H9 (cell line): ENCODE measurements around the gene HGS. TPM values are rescaled to one million over a fixed set of nuclear protein-coding genes. Genes with fewer than 3 reads are reported as not detected.

Experiments used
- DNase-seq: peaks from one replicate; pipeline ENCODE4 v3.0.0-alpha.2; 2017
- H2AFZ ChIP-seq: one replicate; pipeline ENCODE4 v1.6.1; 2013; ENCODE audit warnings: mild to moderate bottlenecking, low read length, control low read depth, moderate library complexity
- H2AK5ac ChIP-seq: 2 replicates; pipeline ENCODE4 v1.6.1; 2013; ENCODE audit warnings: low read length, control low read depth, mixed read lengths; ENCODE audit not compliant: insufficient read length
- H2BK120ac ChIP-seq: one replicate; pipeline ENCODE4 v1.6.1; 2013; ENCODE audit warnings: low read depth, mild to moderate bottlenecking, low read length, control low read depth, inconsistent platforms; ENCODE audit not compliant: poor library complexity, severe bottlenecking
- H2BK12ac ChIP-seq: 2 replicates; pipeline ENCODE4 v1.6.1; 2013; ENCODE audit warnings: low read length, control low read depth, mixed read lengths, low read depth; ENCODE audit not compliant: insufficient read length
- H2BK15ac ChIP-seq: 2 replicates; pipeline ENCODE4 v1.6.1; 2013; ENCODE audit warnings: low read depth, low read length, control low read depth
- H2BK20ac ChIP-seq: one replicate; pipeline ENCODE4 v1.6.1; 2013; ENCODE audit warnings: low read depth, mild to moderate bottlenecking, low read length, control low read depth, inconsistent platforms; ENCODE audit not compliant: poor library complexity, severe bottlenecking
- H2BK5ac ChIP-seq: 2 replicates; pipeline ENCODE4 v1.6.1; 2013; ENCODE audit warnings: low read length, control low read depth, mixed read lengths; ENCODE audit not compliant: insufficient read length
- H3K14ac ChIP-seq: 2 replicates; pipeline ENCODE4 v1.6.1; 2013; ENCODE audit warnings: low read length, control low read depth; ENCODE audit not compliant: insufficient read depth
- H3K18ac ChIP-seq: 2 replicates; pipeline ENCODE4 v1.6.1; 2013; ENCODE audit warnings: low read depth, mild to moderate bottlenecking, mixed read lengths, low read length, control low read depth; ENCODE audit not compliant: insufficient read length
- H3K23ac ChIP-seq: 2 replicates; pipeline ENCODE4 v1.6.1; 2013; ENCODE audit warnings: low read length, control low read depth, mixed read lengths, low read depth; ENCODE audit not compliant: insufficient read length
- H3K23me2 ChIP-seq: 2 replicates; pipeline ENCODE4 v1.6.1; 2013; ENCODE audit warnings: low read depth, mild to moderate bottlenecking, mixed read lengths, low read length, control low read depth; ENCODE audit not compliant: insufficient read length, poor library complexity, severe bottlenecking
- H3K27ac ChIP-seq: 2 replicates; pipeline ENCODE4 v1.5.1; 2013; ENCODE audit warnings: low read length, control low read depth, mixed read lengths, low read depth; ENCODE audit not compliant: insufficient read length
- H3K27me3 ChIP-seq: 2 replicates; pipeline ENCODE4 v1.6.1; 2013; ENCODE audit warnings: low read length, control low read depth, inconsistent platforms; ENCODE audit not compliant: insufficient read depth
- H3K4ac ChIP-seq: 2 replicates; pipeline ENCODE4 v1.6.1; 2013; ENCODE audit warnings: low read depth, mild to moderate bottlenecking, control low read depth, inconsistent platforms, low read length, moderate library complexity
- H3K4me1 ChIP-seq: 2 replicates; pipeline ENCODE4 v1.6.1; 2013; ENCODE audit warnings: low read length, control low read depth, inconsistent platforms; ENCODE audit not compliant: insufficient read depth
- H3K4me2 ChIP-seq: 2 replicates; pipeline ENCODE4 v1.6.1; 2013; ENCODE audit warnings: low read length, control low read depth, mixed read lengths; ENCODE audit not compliant: insufficient read length, insufficient read depth
- H3K56ac ChIP-seq: 2 replicates; pipeline ENCODE4 v1.6.1; 2013; ENCODE audit warnings: low read depth, mild to moderate bottlenecking, mixed read lengths, low read length, control low read depth; ENCODE audit not compliant: insufficient read length
- H3K79me1 ChIP-seq: 2 replicates; pipeline ENCODE4 v1.6.1; 2013; ENCODE audit warnings: low read depth, mild to moderate bottlenecking, moderate library complexity, low read length, control low read depth, inconsistent platforms; ENCODE audit not compliant: insufficient read depth, poor library complexity, severe bottlenecking
- H3K79me2 ChIP-seq: 2 replicates; pipeline ENCODE4 v1.6.1; 2013; ENCODE audit warnings: low read length, control low read depth, inconsistent platforms; ENCODE audit not compliant: insufficient read depth
- H3K9ac ChIP-seq: 2 replicates; pipeline ENCODE4 v1.6.1; 2013; ENCODE audit warnings: low read length, control low read depth, mixed read lengths; ENCODE audit not compliant: insufficient read length; ENCODE audit errors: extremely low read depth
- H3K9me3 ChIP-seq: one replicate; pipeline ENCODE4 v1.6.1; 2013; ENCODE audit warnings: low read depth, low read length, inconsistent platforms; ENCODE audit not compliant: control insufficient read depth
- H3T11ph ChIP-seq: one replicate; pipeline ENCODE4 v1.6.1; 2013; ENCODE audit warnings: mild to moderate bottlenecking, low read length, control low read depth, inconsistent platforms
- H4K20me1 ChIP-seq: one replicate; pipeline ENCODE4 v1.6.1; 2013; ENCODE audit not compliant: control insufficient read depth, insufficient read length, insufficient read depth
- H4K5ac ChIP-seq: 2 replicates; pipeline ENCODE4 v1.6.1; 2013; ENCODE audit warnings: low read depth, mild to moderate bottlenecking, mixed read lengths, low read length, control low read depth; ENCODE audit not compliant: insufficient read length
- H4K8ac ChIP-seq: replicated peaks from 2 replicates; pipeline ENCODE4 v1.6.1; 2013; ENCODE audit warnings: low read length, control low read depth, mixed read lengths, low read depth; ENCODE audit not compliant: insufficient read length
- H4K91ac ChIP-seq: 2 replicates; pipeline ENCODE4 v1.6.1; 2013; ENCODE audit warnings: low read depth, mild to moderate bottlenecking, moderate library complexity, mixed read lengths, low read length, control low read depth; ENCODE audit not compliant: insufficient read length
- H3K27ac Mint-ChIP-seq, 3 experiments: 2 replicates in 2 of 3; 3 replicates in 1 of 3; pipeline ENCODE4 v1.8.0; 2020 to 2021; ENCODE audit warnings: mixed read lengths in 3 of 3, mild to moderate bottlenecking in 1 of 3, moderate library complexity in 1 of 3
- H3K27me3 Mint-ChIP-seq: 2 replicates; pipeline ENCODE4 v1.8.0; 2021; ENCODE audit warnings: low read depth, mild to moderate bottlenecking, moderate library complexity, mixed read lengths
- H3K36me3 Mint-ChIP-seq, 3 experiments: 2 replicates in 2 of 3; 3 replicates in 1 of 3; pipeline ENCODE4 v1.8.0; 2020 to 2021; ENCODE audit warnings: low read depth in 3 of 3, mixed read lengths in 3 of 3; ENCODE audit not compliant: insufficient read depth in 1 of 3
- H3K4me1 Mint-ChIP-seq, 2 experiments: 2 replicates each; pipeline ENCODE4 v1.8.0; 2020; ENCODE audit warnings: mixed read lengths in 2 of 2
- H3K4me3 Mint-ChIP-seq, 2 experiments: 2 replicates in 1 of 2; 3 replicates in 1 of 2; pipeline ENCODE4 v1.8.0; 2020 to 2021; ENCODE audit warnings: mild to moderate bottlenecking in 2 of 2, mixed read lengths in 2 of 2, moderate library complexity in 1 of 2
- H3K9me3 Mint-ChIP-seq, 2 experiments: 2 replicates in 1 of 2; 3 replicates in 1 of 2; pipeline ENCODE4 v1.8.0; 2020; ENCODE audit warnings: mild to moderate bottlenecking in 2 of 2, mixed read lengths in 2 of 2, moderate library complexity in 1 of 2
- WGBS: extraction: QIAGEN DNeasy Blood & Tissue Kit; methylation state at CpG from one replicate; pipeline ENCODE4 v1.1.7; 2013; ENCODE audit warnings: missing lambda C conversion rate, low lambda C conversion rate, mixed read lengths; ENCODE audit not compliant: insufficient read length; ENCODE audit errors: extremely low coverage; 5-methylcytosine and 5-hydroxymethylcytosine counted together
- total RNA-seq: library from RNA; stranded (reverse); gene quantifications from 2 replicates; pipeline ENCODE4 v1.2.1, GENCODE V29; 2021
- TF ChIP-seq, protein P1 (sequence below): fragments of 200-600 bp; sonication (generic); conservative IDR thresholded peaks from 3 replicates; pipeline ENCODE4 v1.8.0; 2021; ENCODE audit warnings: antibody characterized with exemption, mild to moderate bottlenecking

Gene HGS
- total RNA-seq, 1 experiment from 2014 or later, result 106 TPM

DNA sequence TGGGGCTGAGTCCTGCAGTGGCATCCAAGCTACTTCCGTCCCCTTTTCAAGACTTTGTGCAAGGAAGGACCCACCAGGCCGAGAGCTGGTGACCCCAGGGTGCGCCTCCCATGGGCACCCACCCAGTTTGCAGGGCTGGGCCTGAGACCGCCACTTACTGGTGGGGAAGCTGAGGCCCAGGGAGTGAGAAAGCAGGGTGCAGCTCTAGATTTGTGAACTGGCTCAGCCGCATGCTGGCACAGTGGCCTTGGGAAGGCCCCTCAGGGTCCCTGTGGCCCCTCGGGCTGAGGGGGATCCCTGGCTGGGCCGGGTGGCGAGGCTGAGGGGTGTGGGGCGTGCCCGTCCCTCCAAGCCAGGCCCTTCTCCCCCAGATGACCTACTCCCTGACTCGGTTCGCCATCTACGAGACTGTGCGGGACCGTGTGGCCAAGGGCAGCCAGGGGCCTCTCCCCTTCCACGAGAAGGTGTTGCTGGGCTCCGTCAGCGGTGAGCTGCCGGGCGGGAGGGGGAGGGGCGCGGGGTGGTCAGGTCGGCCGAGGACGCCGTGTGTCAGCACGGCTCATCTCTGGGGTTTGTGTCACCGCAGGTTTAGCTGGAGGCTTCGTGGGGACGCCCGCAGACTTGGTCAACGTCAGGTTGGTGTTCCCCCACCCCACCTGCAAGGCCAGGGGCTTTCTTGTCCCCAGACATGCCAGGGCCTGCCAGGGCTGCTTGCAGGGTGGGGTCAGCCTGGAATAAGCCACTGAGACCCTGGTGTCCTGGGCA lies 31.5 kb downstream of the HGS start:
- H3K4me2 ChIP-seq, result no peak overlapping the region
- no peak overlapping the region for H2AFZ ChIP-seq
- H3T11ph ChIP-seq, result no peak overlapping the region
- Mint-ChIP-seq H3K4me3 (no peak overlapping the region), H3K27ac (no peak overlapping the region; a peak in 1 of 7 replicates), H3K27me3 (no peaks in the 10 kb centered on the region; the same call in 1 of the 2 replicates), H3K9me3 (no peaks in the 10 kb centered on the region; a peak in 1 of 5 replicates), H3K4me1 (peaks cover 16 to 18% of the 10 kb centered on the region in 2 experiments), H3K36me3 (peaks cover 6 to 19% (median 14%) of the 10 kb centered on the region in 3 experiments)
- no peak overlapping the region for H3K23ac ChIP-seq
- no peak overlapping the region for H4K8ac ChIP-seq
- no peak overlapping the region for H4K91ac ChIP-seq
- no peaks in the 10 kb centered on the region; the same call in 1 of the 2 replicates for H3K79me2 ChIP-seq
- no peaks in the 10 kb centered on the region for H3K9me3 ChIP-seq
- H3K23me2 ChIP-seq, result peaks cover 19% of the 10 kb centered on the region
- no peaks in the 10 kb centered on the region for H3K27me3 ChIP-seq
- H3K14ac ChIP-seq, result no peak overlapping the region
- H4K5ac ChIP-seq, result no peak overlapping the region
- no peaks in the 10 kb centered on the region for H4K20me1 ChIP-seq
- H2BK5ac ChIP-seq, result no peak overlapping the region
- no peak overlapping the region for H2BK12ac ChIP-seq
- no peaks in the 10 kb centered on the region; the same call in 1 of the 2 replicates for H3K4me1 ChIP-seq
- H3K18ac ChIP-seq, result no peak overlapping the region
- H2BK20ac ChIP-seq, result no peak overlapping the region
- no peak overlapping the region for H3K9ac ChIP-seq
- WGBS, result no CpG with 5 or more reads among the region's 32 CpGs
- no peak overlapping the region for H3K27ac ChIP-seq
- H3K4ac ChIP-seq, result no peak overlapping the region
- no peak overlapping the region for H2BK15ac ChIP-seq
- H2AK5ac ChIP-seq, result no peak overlapping the region
- TF ChIP-seq, protein P1, sequence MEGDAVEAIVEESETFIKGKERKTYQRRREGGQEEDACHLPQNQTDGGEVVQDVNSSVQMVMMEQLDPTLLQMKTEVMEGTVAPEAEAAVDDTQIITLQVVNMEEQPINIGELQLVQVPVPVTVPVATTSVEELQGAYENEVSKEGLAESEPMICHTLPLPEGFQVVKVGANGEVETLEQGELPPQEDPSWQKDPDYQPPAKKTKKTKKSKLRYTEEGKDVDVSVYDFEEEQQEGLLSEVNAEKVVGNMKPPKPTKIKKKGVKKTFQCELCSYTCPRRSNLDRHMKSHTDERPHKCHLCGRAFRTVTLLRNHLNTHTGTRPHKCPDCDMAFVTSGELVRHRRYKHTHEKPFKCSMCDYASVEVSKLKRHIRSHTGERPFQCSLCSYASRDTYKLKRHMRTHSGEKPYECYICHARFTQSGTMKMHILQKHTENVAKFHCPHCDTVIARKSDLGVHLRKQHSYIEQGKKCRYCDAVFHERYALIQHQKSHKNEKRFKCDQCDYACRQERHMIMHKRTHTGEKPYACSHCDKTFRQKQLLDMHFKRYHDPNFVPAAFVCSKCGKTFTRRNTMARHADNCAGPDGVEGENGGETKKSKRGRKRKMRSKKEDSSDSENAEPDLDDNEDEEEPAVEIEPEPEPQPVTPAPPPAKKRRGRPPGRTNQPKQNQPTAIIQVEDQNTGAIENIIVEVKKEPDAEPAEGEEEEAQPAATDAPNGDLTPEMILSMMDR, result no peak
- no peak overlapping the region for H2BK120ac ChIP-seq
- no peak overlapping the region for H3K56ac ChIP-seq
- DNase-seq, result no peak
- no peaks in the 10 kb centered on the region for H3K79me1 ChIP-seq
